Left renal cortex interstitium (tissue), 4 donors: ENCODE data around the gene PSMD14. TPM values are rescaled to one million over a fixed set of nuclear protein-coding genes. Genes with fewer than 3 reads are reported as not detected.

ENCODE experiments used
- DNase-seq, 4 donors: peaks; one replicate each; pipeline ENCODE4 v3.0.0-alpha.2; 2013; ENCODE audit warnings: low read depth in 4 of 4, low spot score in 2 of 4, missing footprints in 1 of 4
- polyA plus RNA-seq, 4 donors: library from polyadenylated mRNA; unstranded; fragments of 120-200 nt; gene quantifications; one replicate each; pipeline ENCODE4 v1.2.1, GENCODE V29; 2013; ENCODE audit not compliant: insufficient read length in 4 of 4

PSMD14 gene
- polyA plus RNA-seq, 4 donors = 45.3 to 58.8 (median 52.8) TPM

GRCh38 chr2:161374446-161374845, 66.2 kb downstream of the PSMD14 start:
- DNase-seq = no peak

DNA sequence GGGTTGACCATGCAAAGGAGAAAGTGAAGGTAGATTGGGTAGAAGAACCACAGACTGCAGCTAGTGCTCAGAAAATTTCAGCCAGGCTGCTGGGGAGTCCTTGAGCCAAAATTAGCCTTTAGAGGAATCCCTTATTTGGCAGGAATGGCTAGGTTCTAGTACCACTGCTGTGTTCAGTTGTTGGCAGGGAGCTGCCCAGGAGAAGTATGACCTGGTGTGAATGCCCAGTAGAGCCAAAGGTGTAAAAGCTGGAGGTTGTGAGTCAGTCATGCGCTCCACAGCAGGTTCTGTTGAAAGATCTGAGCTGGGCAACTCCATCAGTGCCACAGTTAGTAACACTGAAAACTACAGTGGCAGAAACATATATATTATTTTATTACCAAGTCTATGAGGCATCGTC, 71.5 kb downstream of the PSMD14 start:
- DNase-seq = no peak

DNA sequence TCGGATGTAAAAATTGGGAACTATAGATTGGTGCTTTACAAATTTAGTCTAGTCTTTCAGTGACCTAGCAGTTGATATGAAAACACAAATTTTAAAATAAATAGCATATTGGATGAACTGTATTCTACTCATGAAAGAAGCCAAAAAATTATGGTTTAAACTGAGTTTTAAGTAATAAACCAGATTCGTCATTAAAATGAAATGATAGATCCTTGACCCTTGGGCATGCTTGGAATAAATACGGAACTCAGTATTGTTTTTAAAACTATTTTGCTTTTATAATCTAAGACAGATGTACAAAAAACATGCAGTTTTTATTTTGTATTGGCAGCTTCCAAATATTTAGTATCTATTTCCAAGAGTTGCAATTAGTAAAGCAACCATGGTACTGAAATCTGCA, 73.3 kb downstream of the PSMD14 start:
- DNase-seq = no peak

GRCh38 chr2:161382747-161383146, 74.5 kb downstream of the PSMD14 start:
- no peak for DNase-seq

DNA sequence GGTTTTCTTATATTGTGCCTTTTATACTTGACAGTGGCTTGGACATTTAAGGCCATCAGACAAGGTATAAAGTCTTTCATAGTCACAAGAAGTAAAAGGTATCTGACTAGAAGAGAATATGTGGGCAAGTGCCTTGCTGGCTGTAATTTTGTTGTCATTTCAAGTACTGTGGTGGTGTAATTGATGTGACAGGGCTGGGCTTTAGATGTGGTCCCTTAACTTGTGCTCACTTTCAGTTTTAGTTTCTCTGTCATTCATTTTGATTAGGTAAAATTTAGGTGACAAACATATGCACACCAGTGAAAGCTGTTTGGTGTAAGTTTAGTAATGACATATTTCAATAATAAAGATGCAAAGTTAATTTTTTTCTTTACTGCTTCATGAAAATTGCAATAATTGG, 76.6 kb downstream of the PSMD14 start:
- no peak for DNase-seq

- no peak for DNase-seq
Measured at GRCh38 chr2:161386228-161386824, 78.1 kb downstream of the PSMD14 start.

GRCh38 chr2:161388146-161388779, 80.0 kb downstream of the PSMD14 start:
- no peak for DNase-seq

DNA sequence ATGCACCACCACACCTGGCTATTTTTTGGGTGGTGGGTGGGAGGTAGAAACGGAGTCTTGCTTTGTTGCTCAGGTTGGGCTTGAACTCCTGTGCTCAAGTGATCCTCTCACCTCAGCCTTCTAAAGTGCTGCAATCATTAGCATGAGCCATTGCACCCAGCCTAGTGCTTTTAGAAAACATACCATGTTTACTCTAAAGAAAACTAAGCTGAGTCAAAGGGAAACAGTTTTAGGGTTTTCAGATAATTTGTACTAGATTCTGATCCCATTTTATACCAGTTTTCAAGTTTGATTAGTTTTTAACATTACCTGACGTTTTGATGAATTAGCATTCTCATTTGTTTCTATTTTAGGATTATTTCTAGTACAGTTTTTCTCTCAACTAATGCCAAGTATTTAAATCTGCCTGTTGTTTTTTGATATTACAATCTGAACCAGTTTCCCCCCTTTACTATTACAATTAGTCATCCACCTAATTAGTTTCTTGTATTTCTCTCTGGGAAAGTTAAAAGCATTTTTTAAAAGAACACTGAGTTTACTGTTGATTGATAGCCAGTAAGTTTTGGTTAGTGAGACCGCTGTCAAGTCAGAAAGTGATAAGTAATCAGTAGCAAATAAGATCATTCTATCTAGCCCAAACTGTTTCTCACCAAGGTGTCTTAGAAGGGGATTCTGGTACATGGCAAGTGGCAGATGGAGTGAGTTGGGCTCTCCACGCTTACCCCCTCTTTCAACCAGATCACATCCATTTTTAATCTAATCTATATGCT, 83.7 kb downstream of the PSMD14 start:
- DNase-seq = no peak

DNA sequence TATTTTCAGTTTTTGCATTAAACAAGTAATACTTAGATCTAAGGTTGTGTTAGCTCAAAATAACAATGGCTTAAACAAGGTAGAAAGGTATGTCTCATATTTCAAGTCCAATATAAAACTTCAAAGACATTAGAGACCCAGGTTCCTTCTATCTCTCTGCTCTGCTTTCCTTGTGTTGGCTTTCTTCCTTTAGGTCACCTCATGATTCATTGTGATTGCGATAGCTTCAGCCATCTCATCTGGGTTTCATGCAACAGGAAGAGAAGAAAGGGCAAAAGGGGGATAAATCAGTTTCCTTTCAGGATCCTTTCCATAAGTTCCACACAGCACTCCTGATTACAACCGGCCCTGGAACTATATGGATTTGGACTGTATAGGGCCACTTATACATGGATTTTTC, 91.9 kb downstream of the PSMD14 start:
- DNase-seq = no peak

GRCh38 chr2:161402297-161402696, 94.1 kb downstream of the PSMD14 start:
- no peak for DNase-seq

DNA sequence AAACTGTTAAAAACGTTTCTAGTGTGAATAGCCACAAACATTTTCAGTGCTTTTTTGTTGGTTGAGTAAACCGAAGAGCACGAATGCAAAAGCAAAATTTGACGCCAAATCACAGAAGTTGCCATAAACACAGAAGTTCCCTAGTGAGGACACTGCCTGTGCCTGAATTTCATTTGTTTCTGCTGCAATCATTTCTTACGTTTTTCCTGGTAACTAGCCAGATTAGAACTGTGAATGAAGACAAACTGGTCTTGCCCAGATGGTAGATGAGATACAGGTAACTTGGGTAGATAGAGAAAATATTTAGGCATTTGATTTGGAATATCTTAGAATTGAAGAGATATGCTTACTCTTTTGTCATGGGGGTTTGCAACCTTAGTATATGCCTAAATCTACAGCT, 98.1 kb downstream of the PSMD14 start:
- no peak for DNase-seq

- no peak for DNase-seq
Measured at GRCh38 chr2:161407597-161407996, 99.4 kb downstream of the PSMD14 start.

DNA sequence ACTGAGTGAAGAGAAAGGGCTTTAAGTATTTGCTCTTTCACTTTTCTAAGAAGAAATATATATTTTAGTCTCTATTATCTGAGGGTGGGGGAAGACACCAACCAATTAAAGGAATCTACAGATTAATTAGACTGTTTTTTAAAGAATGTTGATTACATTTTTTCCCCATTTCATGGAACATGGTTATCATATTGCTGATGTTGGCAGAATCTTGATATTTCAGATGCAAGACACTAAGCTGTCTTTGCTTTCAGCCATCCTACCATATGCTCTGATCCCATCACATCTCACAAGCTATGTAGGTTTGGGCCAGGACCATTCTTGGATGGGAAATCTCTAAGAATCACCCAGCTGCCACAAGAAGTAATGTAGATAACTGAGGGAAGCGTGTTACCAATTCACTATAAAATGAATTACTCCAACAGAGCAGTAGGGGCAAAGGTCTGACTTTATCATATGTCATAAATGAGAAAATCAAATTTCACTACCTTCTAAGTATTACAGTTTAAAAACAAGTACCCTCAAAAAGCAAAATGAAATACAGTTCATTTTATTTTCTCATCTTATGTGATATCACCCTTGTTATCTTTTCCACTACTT, 101.2 kb downstream of the PSMD14 start:
- no peak for DNase-seq

- DNase-seq = no peak
Measured at GRCh38 chr2:161412346-161412745, 104.1 kb downstream of the PSMD14 start.

DNA sequence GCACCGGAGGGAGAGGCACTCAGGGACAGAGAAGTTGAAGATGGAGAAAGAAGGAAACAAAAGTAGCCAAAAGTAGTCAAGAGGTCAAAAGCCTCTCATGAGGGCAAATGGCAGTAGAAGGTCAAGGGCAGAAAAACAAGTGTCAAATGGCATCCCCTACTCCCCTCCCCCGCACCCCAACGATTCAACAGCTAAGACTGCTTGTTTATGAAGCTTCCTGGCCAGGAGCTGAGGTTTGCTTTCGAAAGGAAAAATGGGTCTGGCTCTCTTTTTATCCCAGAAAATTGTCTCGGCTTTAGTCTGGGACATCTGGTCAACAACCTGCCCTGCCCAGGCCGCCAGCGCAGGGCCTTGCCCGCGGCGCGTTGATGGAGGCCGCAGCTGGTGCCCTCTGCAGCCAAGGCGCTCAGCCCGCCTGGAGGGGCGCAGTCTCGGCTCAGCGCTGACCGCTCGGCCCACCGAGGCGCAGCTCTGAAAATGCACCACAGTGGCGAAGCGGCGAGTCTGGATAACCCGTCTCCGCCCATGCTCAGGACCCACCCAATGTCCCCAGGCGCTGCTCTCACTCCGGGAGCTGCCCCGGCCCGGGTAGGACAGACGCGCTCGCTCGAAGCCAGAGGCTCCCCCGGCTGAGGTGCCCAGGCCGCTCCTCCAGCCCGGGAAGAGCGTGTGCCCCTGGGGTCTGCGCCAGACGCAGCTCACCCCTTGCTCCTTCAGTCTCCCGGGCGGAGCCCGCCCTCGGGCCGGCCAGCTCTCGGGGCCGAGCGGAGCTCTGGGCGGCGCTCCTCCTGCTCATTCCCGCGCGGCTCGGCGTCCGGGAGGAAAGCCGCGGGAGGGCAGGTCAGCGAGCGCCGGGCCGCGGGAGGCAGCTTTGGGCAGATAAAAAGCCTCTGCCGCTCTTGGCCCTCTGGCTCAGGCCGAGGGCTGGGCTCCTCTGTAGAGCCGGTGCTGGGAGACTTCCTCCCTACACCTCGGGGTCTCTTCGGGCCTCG, 106.1 kb downstream of the PSMD14 start:
- peak in 1 of 4 donors; percentile 17 for DNase-seq

- DNase-seq = peak in 1 of 4 donors; percentile 56
Measured at GRCh38 chr2:161415034-161415986, 107.1 kb downstream of the PSMD14 start.

DNA sequence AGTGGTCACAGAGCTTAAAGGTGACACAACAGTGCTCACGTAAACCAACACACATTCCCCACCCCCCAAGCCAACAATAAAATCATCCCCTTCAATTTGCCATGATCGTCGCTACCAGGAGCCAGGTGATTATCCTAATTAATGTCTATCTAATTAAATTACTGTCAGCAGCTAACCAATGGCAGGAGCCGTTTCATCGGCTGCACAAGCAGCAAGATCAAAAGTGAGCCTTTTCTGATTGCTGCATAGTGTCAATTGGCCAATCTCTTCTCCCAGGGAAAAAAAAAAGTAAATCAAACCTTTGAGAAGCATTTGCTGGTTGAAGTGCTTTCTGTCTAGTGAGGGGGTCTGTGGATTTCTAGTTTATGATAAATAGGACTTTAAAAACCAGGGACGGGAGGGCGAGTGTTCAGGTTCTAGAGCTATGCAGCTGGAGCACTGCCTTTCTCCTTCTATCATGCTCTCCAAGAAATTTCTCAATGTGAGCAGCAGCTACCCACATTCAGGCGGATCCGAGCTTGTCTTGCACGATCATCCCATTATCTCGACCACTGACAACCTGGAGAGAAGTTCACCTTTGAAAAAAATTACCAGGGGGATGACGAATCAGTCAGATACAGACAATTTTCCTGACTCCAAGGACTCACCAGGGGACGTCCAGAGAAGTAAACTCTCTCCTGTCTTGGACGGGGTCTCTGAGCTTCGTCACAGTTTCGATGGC, 107.9 kb downstream of the PSMD14 start, which contains the start of gene TBR1:
TBR1 (plus strand) TSS at position 311 of the 721 bp plus-strand sequence; CDS start at position 425, 114 bp downstream.
- peak in 1 of 4 donors; percentile 63 for DNase-seq

DNA sequence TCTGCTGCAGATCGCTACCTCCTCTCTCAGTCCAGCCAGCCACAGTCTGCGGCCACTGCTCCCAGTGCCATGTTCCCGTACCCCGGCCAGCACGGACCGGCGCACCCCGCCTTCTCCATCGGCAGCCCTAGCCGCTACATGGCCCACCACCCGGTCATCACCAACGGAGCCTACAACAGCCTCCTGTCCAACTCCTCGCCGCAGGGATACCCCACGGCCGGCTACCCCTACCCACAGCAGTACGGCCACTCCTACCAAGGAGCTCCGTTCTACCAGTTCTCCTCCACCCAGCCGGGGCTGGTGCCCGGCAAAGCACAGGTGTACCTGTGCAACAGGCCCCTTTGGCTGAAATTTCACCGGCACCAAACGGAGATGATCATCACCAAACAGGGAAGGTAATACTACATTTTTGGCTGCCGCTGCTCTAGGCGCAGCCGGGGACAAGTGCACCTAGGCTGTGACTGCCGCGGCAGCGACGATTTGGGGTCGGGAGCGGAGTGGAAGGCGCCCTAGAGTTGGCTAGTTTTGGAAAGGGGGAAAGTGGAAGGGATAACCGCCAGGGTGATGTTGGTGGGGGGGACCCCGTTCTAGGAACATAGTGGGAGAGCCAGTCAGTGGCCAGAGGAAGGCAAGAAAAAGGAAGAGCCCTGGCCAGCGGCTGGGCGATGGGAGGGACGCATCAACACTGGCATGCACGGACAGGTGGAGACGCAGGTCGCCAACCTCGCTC, 108.6 kb downstream of the PSMD14 start:
- DNase-seq = no peak
